ENCODE results near the gene ANKZF1.
"Not testable (repeated sequence)": the region's sequence is repeated elsewhere in the genome, so short reads cannot be mapped to it uniquely, and the experiment has no call there.

GRCh38 chr2:219200502-219201326, 28.9 kb upstream of the ANKZF1 start:
- TF ChIP-seq POLR2A, CTCF (IDR thresholded peaks at IDR 0.05): not testable (repeated sequence)
